HepG2 (cell line): ENCODE results near the gene MPPE1. TPM values are rescaled to one million over a fixed set of nuclear protein-coding genes. Genes with fewer than 3 reads are reported as not detected.

Experiments used
- ATAC-seq: fragments of 200-7000 bp; cut with Tn5 transposase; 3 replicates; pipeline ENCODE4 v1.9.1; 2020; ENCODE audit warnings: mild to moderate bottlenecking, moderate library complexity
- BruUV-seq: library from RNA; stranded (reverse); fragments of 400-500 nt; replicated peaks from 2 replicates; lab custom pipeline; 2021; lab: Mats Ljungman, UMichigan
- CTCF ChIA-PET: fragments of 300-600 bp; formaldehyde crosslinking; extraction: SDS; loops from one replicate; lab custom pipeline; 2021; ENCODE audit warnings: low total read pairs, inconsistent platforms, low intra/inter-chr PET ratio; lab: Yijun Ruan, JAX
- POLR2A ChIA-PET: fragments of 350-600 bp; sonication (Branson Sonifier 250); formaldehyde crosslinking; loops from one replicate; lab custom pipeline; 2020; ENCODE audit warnings: antibody characterized with exemption, inconsistent platforms; lab: Yijun Ruan, JAX
- DNase-seq: peaks from one replicate; pipeline ENCODE4 v3.0.0-alpha.2; 2015; ENCODE audit warnings: low spot score
- FAIRE-seq: peaks from 3 replicates; lab custom pipeline; 2011; peaks lifted over from hg19 to GRCh38; lab: Jason Lieb, UNC
- H2AFZ ChIP-seq: one replicate; pipeline ENCODE4 v1.6.1; 2011; ENCODE audit warnings: low read length, inconsistent platforms
- H3K27ac ChIP-seq: fragments of 300-600 bp; 3 replicates; pipeline ENCODE4 v1.8.0; 2011; ENCODE audit warnings: mixed run types, mild to moderate bottlenecking, mixed read lengths, low read length, inconsistent platforms; ENCODE audit not compliant: insufficient read depth; ENCODE audit errors: extremely low read length
- H3K27me3 ChIP-seq, 2 experiments: fragments of 200-600 bp in 1 of 2; 2 replicates in 1 of 2; 3 replicates in 1 of 2; pipeline versions ENCODE4 v1.6.0 to v1.8.0; 2011; ENCODE audit warnings: low read length in 2 of 2, mild to moderate bottlenecking in 2 of 2, moderate library complexity in 2 of 2, inconsistent platforms in 1 of 2; ENCODE audit not compliant: insufficient read depth in 2 of 2, control insufficient read depth in 1 of 2
- H3K36me3 ChIP-seq, 2 experiments: fragments of 200-600 bp in 1 of 2; replicated peaks in 1 of 2; 2 replicates in 1 of 2; 3 replicates in 1 of 2; pipeline versions ENCODE4 v1.5.1 to v1.8.0; 2011; ENCODE audit warnings: low read length in 2 of 2, inconsistent platforms in 1 of 2; ENCODE audit not compliant: insufficient read depth in 2 of 2, control insufficient read depth in 1 of 2
- H3K4me1 ChIP-seq: 2 replicates; pipeline ENCODE4 v1.5.1; 2012; ENCODE audit warnings: low read length, inconsistent platforms; ENCODE audit not compliant: insufficient read depth
- H3K4me2 ChIP-seq: 2 replicates; pipeline ENCODE4 v1.6.0; 2011; ENCODE audit warnings: low read depth, low read length, inconsistent platforms
- H3K4me3 ChIP-seq, 3 experiments: fragments of 200-600 bp in 1 of 3; sonication (generic), shearing (Covaris generic) in 1 of 3; replicated peaks in 1 of 3; 2 replicates each; pipeline ENCODE4 v1.5.1; 2011 to 2016; ENCODE audit warnings: low read length in 3 of 3, inconsistent platforms in 2 of 3, low read depth in 2 of 3, mild to moderate bottlenecking in 2 of 3, control low read depth in 1 of 3, mixed read lengths in 1 of 3; ENCODE audit not compliant: insufficient read depth in 1 of 3
- H3K79me2 ChIP-seq: one replicate; pipeline ENCODE4 v1.6.1; 2011; ENCODE audit warnings: low read length, inconsistent platforms; ENCODE audit not compliant: insufficient read depth
- H3K9ac ChIP-seq: 2 replicates; pipeline ENCODE4 v1.6.0; 2011; ENCODE audit warnings: mild to moderate bottlenecking, low read depth, low read length, inconsistent platforms; ENCODE audit not compliant: insufficient read depth
- H3K9me3 ChIP-seq: 2 replicates; pipeline ENCODE4 v1.5.1; 2012; ENCODE audit warnings: mild to moderate bottlenecking, low read length
- H4K20me1 ChIP-seq: 2 replicates; pipeline ENCODE4 v1.6.0; 2011; ENCODE audit warnings: inconsistent platforms, mild to moderate bottlenecking, low read length, moderate library complexity; ENCODE audit not compliant: insufficient read depth
- ARNT ChIP-seq: fragments of 450-650 bp; IDR thresholded peaks from 2 replicates; pipeline ENCODE4 v1.6.1; 2017
- MAFF ChIP-seq: IDR thresholded peaks from 2 replicates; pipeline ENCODE4 v1.6.1; 2011; ENCODE audit warnings: low read depth, low read length, improper control_type of control experiment
- PAX8 ChIP-seq: sonication (generic); formaldehyde crosslinking; IDR thresholded peaks from 2 replicates; pipeline ENCODE4 v1.8.0; 2022; ENCODE audit warnings: mild to moderate bottlenecking, missing genetic modification reagents, borderline replicate concordance
- TBX3 ChIP-seq: fragments of 450-650 bp; IDR thresholded peaks from 2 replicates; pipeline ENCODE4 v1.6.1; 2017; ENCODE audit warnings: antibody characterized with exemption, mild to moderate bottlenecking, inconsistent platforms, borderline replicate concordance
- TCF7L2 ChIP-seq: IDR thresholded peaks from 2 replicates; pipeline ENCODE4 v1.6.1; 2011; ENCODE audit warnings: mild to moderate bottlenecking, low read depth, low read length, moderate library complexity
- ZBTB40 ChIP-seq, 2 experiments: fragments of 450-650 bp in 1 of 2; sonication (generic) in 1 of 2; formaldehyde crosslinking in 1 of 2; IDR thresholded peaks; 2 replicates each; pipeline versions ENCODE4 v1.6.1 to v1.8.0; 2016 to 2022; ENCODE audit warnings: antibody characterized with exemption in 1 of 2, mild to moderate bottlenecking in 1 of 2, missing genetic modification reagents in 1 of 2
- ZNF121 ChIP-seq: sonication (generic); formaldehyde crosslinking; IDR thresholded peaks from 2 replicates; pipeline ENCODE4 v1.5.0; 2020; ENCODE audit warnings: mild to moderate bottlenecking, missing genetic modification reagents
- ZNF784 ChIP-seq: sonication (generic); formaldehyde crosslinking; IDR thresholded peaks from 2 replicates; pipeline ENCODE4 v1.5.1; 2020; ENCODE audit warnings: missing genetic modification reagents, mild to moderate bottlenecking, borderline replicate concordance
- WGBS: methylation state at CpG from one replicate; pipeline ENCODE4 v1.1.6; 2017; ENCODE audit warnings: low lambda C conversion rate; 5-methylcytosine and 5-hydroxymethylcytosine counted together
- in situ Hi-C: cut with HindIII; loops from 2 replicates; pipeline ENCODE4 v1.10.0; 2017; ENCODE audit warnings: low pct_unique_long_range_greater_than_20kb; ENCODE audit not compliant: extremely low pct_ligation_motif_present
- intact Hi-C: fragments of 100-400 bp; cut with micrococcal nuclease; formaldehyde crosslinking; loops from one replicate; pipeline ENCODE4 v1.10.0; 2022; ENCODE audit not compliant: unreplicated experiment
- polyA plus RNA-seq, 8 experiments: library from polyadenylated mRNA; depleted of rRNA in 3 of 8; stranded (reverse) in 7 of 8; unstranded in 1 of 8; fragments of >200 nt; fragmentation: Illumina TruSeq in 4 of 8; extraction: Trizol in 4 of 8; gene quantifications; 2 replicates each; pipeline versions ENCODE4 v1.2.1 to v1.2.3, GENCODE V29; 2011 to 2016; ENCODE audit warnings: low read depth in 4 of 8, missing spikeins in 1 of 8, mixed read lengths in 1 of 8; ENCODE audit not compliant: insufficient read depth in 1 of 8
- total RNA-seq, 5 experiments: library from RNA; depleted of rRNA; stranded (reverse); fragments of >200 nt; fragmentation: Illumina TruSeq; extraction: Trizol; gene quantifications; 2 replicates each; pipeline ENCODE4 v1.2.3, GENCODE V29; 2016; ENCODE audit warnings: low read depth in 1 of 5
- TF ChIP-seq, protein P1 (sequence below): sonication (generic); formaldehyde crosslinking; conservative IDR thresholded peaks from 2 replicates; pipeline ENCODE4 v1.4.0; 2020; ENCODE audit warnings: missing genetic modification reagents

Gene MPPE1
- total and polyA plus RNA-seq, 2 of the 13 experiments (the other 11 are each of a cell fraction or from before 2014, with no cell fraction given) = 9.6 to 11.9 TPM

- TF ChIP-seq PAX8 (CRISPR knock-in tag) = no peak
- no peak for TF ChIP-seq ZNF784 (CRISPR knock-in tag)
Observed at GRCh38 chr18:11874676-11875075, 33.4 kb downstream of the MPPE1 start (continued).

GRCh38 chr18:11873670-11874340, 34.3 kb downstream of the MPPE1 start:
- BruUV-seq = no TSS peak
- ATAC-seq (no peak), FAIRE-seq (no peak), DNase-seq (no peak)
- no peaks in the 10 kb centered on the region for H3K79me2 ChIP-seq
- POLR2A ChIA-PET = no interaction called here
- no peaks in the 10 kb centered on the region for H3K9me3 ChIP-seq
- intact Hi-C loops (loop anchor here (5.0 kb wide), 1 partner anchor 33 kb away; the partner anchor contains the start of gene MPPE1), in situ Hi-C loops (loop anchor here (5.0 kb wide), 1 partner anchor 47 kb away; no protein-coding TSS in a partner anchor)
- H2AFZ ChIP-seq = no peak overlapping the region
- no peaks in the 10 kb centered on the region for H3K36me3 ChIP-seq
- H3K27me3 ChIP-seq = no peaks in the 10 kb centered on the region
- 0 out of 2 replicates have a peak overlapping the region, but pooled peaks have one; percentile 39 for H3K4me2 ChIP-seq
- H4K20me1 ChIP-seq = no peaks in the 10 kb centered on the region
- CTCF ChIA-PET = interaction anchor here (2.0 to 2.7 kb wide), 2 partner anchors 47 to 141 kb away, joined by 14 read pairs; no protein-coding TSS in a partner anchor
- H3K9ac ChIP-seq = no peak overlapping the region
- H3K27ac ChIP-seq = no peak overlapping the region
- no peak overlapping the region for H3K4me3 ChIP-seq
- 85% methylated on average over 15 of the region's 15 CpGs for WGBS
- H3K4me1 ChIP-seq = peaks cover 19% of the 10 kb centered on the region
- TF ChIP-seq MAFF = no peak
- no peak for TF ChIP-seq ZBTB40 (IDR thresholded peaks at IDR 0.05)
- no peak for TF ChIP-seq ZBTB40 (CRISPR knock-in tag; IDR thresholded peaks at IDR 0.05)
- no peak for TF ChIP-seq ZNF121 (CRISPR knock-in tag)
- no peak for TF ChIP-seq TBX3
- TF ChIP-seq, protein P1, sequence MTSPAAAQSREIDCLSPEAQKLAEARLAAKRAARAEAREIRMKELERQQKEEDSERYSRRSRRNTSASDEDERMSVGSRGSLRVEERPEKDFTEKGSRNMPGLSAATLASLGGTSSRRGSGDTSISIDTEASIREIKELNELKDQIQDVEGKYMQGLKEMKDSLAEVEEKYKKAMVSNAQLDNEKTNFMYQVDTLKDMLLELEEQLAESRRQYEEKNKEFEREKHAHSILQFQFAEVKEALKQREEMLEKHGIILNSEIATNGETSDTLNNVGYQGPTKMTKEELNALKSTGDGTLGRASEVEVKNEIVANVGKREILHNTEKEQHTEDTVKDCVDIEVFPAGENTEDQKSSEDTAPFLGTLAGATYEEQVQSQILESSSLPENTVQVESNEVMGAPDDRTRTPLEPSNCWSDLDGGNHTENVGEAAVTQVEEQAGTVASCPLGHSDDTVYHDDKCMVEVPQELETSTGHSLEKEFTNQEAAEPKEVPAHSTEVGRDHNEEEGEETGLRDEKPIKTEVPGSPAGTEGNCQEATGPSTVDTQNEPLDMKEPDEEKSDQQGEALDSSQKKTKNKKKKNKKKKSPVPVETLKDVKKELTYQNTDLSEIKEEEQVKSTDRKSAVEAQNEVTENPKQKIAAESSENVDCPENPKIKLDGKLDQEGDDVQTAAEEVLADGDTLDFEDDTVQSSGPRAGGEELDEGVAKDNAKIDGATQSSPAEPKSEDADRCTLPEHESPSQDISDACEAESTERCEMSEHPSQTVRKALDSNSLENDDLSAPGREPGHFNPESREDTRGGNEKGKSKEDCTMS = no peak
- no peak for TF ChIP-seq ARNT
- no peak for TF ChIP-seq TCF7L2
